CD4-positive, alpha-beta memory T cell (primary cell): ENCODE results near the gene RINL. TPM values are rescaled to one million over a fixed set of nuclear protein-coding genes. Genes with fewer than 3 reads are reported as not detected.
"Not testable (repeated sequence)": the region's sequence is repeated elsewhere in the genome, so short reads cannot be mapped to it uniquely, and the experiment has no call there.

Experiments
- CTCF ChIA-PET: fragments of 350-600 bp; sonication (Branson Sonifier 250); formaldehyde crosslinking; loops from one replicate; lab custom pipeline; 2021; ENCODE audit warnings: inconsistent platforms; ENCODE audit not compliant: partially characterized antibody; lab: Charles Lee
- POLR2A ChIA-PET: fragments of 350-600 bp; sonication (Branson Sonifier 250); formaldehyde crosslinking; loops from one replicate; lab custom pipeline; 2021; ENCODE audit not compliant: partially characterized antibody; lab: Charles Lee
- DNase-seq, 5 donors: peaks; one replicate each; pipeline versions ENCODE4 v3.0.0 to v3.0.0-alpha.2; 2020 to 2022; ENCODE audit warnings: mixed read lengths in 1 of 5
- H3K27ac ChIP-seq: one replicate; pipeline ENCODE4 v1.7.0; 2013; ENCODE audit warnings: low read depth, low read length
- H3K27me3 ChIP-seq: 2 replicates; pipeline ENCODE4 v1.7.0; 2013; ENCODE audit warnings: mild to moderate bottlenecking, low read length, moderate library complexity; ENCODE audit not compliant: insufficient read depth
- H3K36me3 ChIP-seq: 2 replicates; pipeline ENCODE4 v1.7.0; 2013; ENCODE audit warnings: mild to moderate bottlenecking, low read length, moderate library complexity; ENCODE audit not compliant: insufficient read depth
- H3K4me1 ChIP-seq: 2 replicates; pipeline ENCODE4 v1.7.0; 2013; ENCODE audit warnings: mild to moderate bottlenecking, low read length, moderate library complexity; ENCODE audit not compliant: insufficient read depth
- H3K4me3 ChIP-seq, 2 donors: one replicate each; pipeline ENCODE4 v1.7.0; 2013; ENCODE audit warnings: low read length in 2 of 2, mild to moderate bottlenecking in 1 of 2
- H3K9me3 ChIP-seq, 2 donors: one replicate each; pipeline ENCODE4 v1.7.0; 2013; ENCODE audit warnings: low read length in 2 of 2, control low read depth in 1 of 2; ENCODE audit not compliant: control insufficient read depth in 1 of 2
- H3K27ac Mint-ChIP-seq, 7 donors: one replicate each; pipeline ENCODE4 v1.8.0; 2020 to 2021; ENCODE audit warnings: mixed read lengths in 7 of 7, mild to moderate bottlenecking in 6 of 7, inconsistent platforms in 3 of 7, moderate library complexity in 3 of 7
- H3K27me3 Mint-ChIP-seq, 2 donors: one replicate each; pipeline ENCODE4 v1.8.0; 2020 to 2021; ENCODE audit warnings: mixed read lengths in 2 of 2
- H3K36me3 Mint-ChIP-seq, 2 donors: one replicate each; pipeline ENCODE4 v1.8.0; 2020 to 2021; ENCODE audit warnings: mixed read lengths in 2 of 2, inconsistent platforms in 1 of 2, mild to moderate bottlenecking in 1 of 2
- H3K4me1 Mint-ChIP-seq, 4 donors: one replicate each; pipeline ENCODE4 v1.8.0; 2020 to 2021; ENCODE audit warnings: mixed read lengths in 4 of 4, mild to moderate bottlenecking in 1 of 4
- H3K4me3 Mint-ChIP-seq, 8 donors: one replicate each; pipeline ENCODE4 v1.8.0; 2020 to 2021; ENCODE audit warnings: mixed read lengths in 8 of 8, mild to moderate bottlenecking in 7 of 8, moderate library complexity in 6 of 8, inconsistent platforms in 3 of 8
- H3K9me3 Mint-ChIP-seq, 8 donors: one replicate each; pipeline ENCODE4 v1.8.0; 2020 to 2021; ENCODE audit warnings: mixed read lengths in 8 of 8, mild to moderate bottlenecking in 5 of 8, inconsistent platforms in 3 of 8, moderate library complexity in 1 of 8
- intact Hi-C: fragments of 100-400 bp; cut with micrococcal nuclease; formaldehyde crosslinking; loops from one replicate; pipeline ENCODE4 v1.15.1; 2023
- polyA plus RNA-seq, 2 donors: library from polyadenylated mRNA; unstranded; fragments of 300-500 nt; fragmentation: Illumina TruSeq; gene quantifications; one replicate each; pipeline ENCODE4 v1.2.3, GENCODE V29; 2021
- total RNA-seq, 2 experiments: library from RNA; stranded (reverse); gene quantifications; one replicate each; pipeline ENCODE4 v1.2.3, GENCODE V29; 2021

Gene RINL
- total and polyA plus RNA-seq, 4 experiments from 2014 or later: 20.9 to 65.9 (median 58.8) TPM

DNA sequence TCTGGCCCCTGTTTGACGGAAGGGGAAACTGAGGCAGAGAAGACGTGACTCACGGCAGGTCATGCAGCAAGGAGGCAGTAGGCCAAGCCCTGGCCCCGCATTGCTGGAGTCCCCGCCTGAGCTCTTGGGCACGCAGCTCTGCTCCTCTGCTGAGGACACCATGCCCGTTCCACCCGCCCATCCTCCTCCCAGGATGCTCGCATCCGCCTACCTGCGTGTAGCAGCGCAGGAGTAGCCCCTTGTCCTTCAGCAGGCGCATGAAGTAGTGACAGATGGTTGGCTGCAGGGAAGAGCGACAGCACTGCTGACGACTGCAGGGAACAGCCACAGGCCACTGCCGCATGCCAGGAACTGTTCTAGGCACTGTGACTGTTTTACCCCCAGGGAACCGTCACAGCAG, 10.8 kb upstream of the RINL start:
- CTCF ChIA-PET: interaction anchor here (0.9 to 4.5 kb wide), 12 partner anchors 11 to 486 kb away, joined by 3 to 52 read pairs (median 4); partner anchors contain the start of genes FAM98C, MRPS12, RINL and SARS2
- no peak overlapping the region for H3K27ac Mint-ChIP-seq
- Histone ChIP-seq H3K36me3 (peaks cover 19% of the 10 kb centered on the region), H3K9me3 (no peaks in the 10 kb centered on the region), H3K27me3 (no peaks in the 10 kb centered on the region), H3K4me3 (no peak overlapping the region), H3K27ac (no peak overlapping the region), H3K4me1 (peaks cover 4% of the 10 kb centered on the region)
- POLR2A ChIA-PET: interaction anchor here (1.4 to 2.4 kb wide), 4 partner anchors 23 to 119 kb away, joined by 4 to 14 read pairs (median 6); no protein-coding TSS in a partner anchor
- H3K9me3 Mint-ChIP-seq: no peaks in the 10 kb centered on the region
- H3K27me3 Mint-ChIP-seq: no peaks in the 10 kb centered on the region
- peaks cover 5 to 23% of the 10 kb centered on the region in 2 donors for H3K36me3 Mint-ChIP-seq
- H3K4me1 Mint-ChIP-seq: peaks cover 0 to 7% (median 3%) of the 10 kb centered on the region in 4 donors
- H3K4me3 Mint-ChIP-seq: no peak overlapping the region
- intact Hi-C loops: loop anchor here (5.0 kb wide), 1 partner anchor 162 kb away; no protein-coding TSS in a partner anchor
- DNase-seq: no peak

- H3K27me3 ChIP-seq, H3K9me3 ChIP-seq, POLR2A ChIA-PET, H3K27me3 Mint-ChIP-seq, H3K4me3 Mint-ChIP-seq, H3K9me3 Mint-ChIP-seq, H3K27ac ChIP-seq, DNase-seq, H3K4me3 ChIP-seq: not testable (repeated sequence)
- Mint-ChIP-seq H3K27ac (peak overlapping the region in 3 of 7 donors; percentile 24 to 90 (median 71)), H3K36me3 (peaks cover 2 to 19% of the 10 kb centered on the region in 2 donors), H3K4me1 (peaks cover 3 to 20% (median 10%) of the 10 kb centered on the region in 4 donors)
- intact Hi-C loops: loop anchor here (5.0 kb wide), 1 partner anchor 157 kb away; no protein-coding TSS in a partner anchor
- Histone ChIP-seq H3K4me1 (peaks cover 17% of the 10 kb centered on the region), H3K36me3 (peaks cover 19% of the 10 kb centered on the region)
- CTCF ChIA-PET: interaction anchor here (0.8 to 4.4 kb wide), 3 partner anchors 17 to 482 kb away, joined by 3 to 31 read pairs (median 4); partner anchors contain the start of gene FAM98C
Observed at GRCh38 chr19:38884691-38885090, 6.6 kb upstream of the RINL start.

DNA sequence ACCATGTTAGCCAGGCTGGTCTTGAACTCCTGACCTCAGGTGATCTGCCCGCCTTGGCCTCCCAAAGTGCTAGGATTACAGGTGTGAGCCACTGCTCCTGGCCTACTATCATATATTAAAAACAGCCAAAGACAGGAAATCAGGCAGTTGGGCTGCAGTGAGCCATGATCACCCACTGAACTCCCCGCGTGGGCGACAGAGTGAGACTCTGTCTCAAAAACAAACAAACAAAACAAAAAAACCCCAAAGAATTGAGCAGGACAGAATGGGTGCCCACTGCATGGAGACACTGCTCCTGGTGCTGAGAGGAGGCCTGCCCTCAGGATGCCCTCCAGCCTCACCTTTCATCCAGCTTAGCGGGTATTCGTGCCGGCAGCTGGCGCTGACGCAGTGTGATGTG, 5.2 kb upstream of the RINL start:
- POLR2A ChIA-PET: interaction anchor here (0.8 to 1.4 kb wide), 2 partner anchors 13 to 17 kb away, joined by 3 read pairs; partner anchors contain the start of gene NFKBIB
- H3K4me1 ChIP-seq: peaks cover 31% of the 10 kb centered on the region
- CTCF ChIA-PET: interaction anchor here (0.7 kb wide), 1 partner anchor 15 kb away, joined by 3 read pairs; no protein-coding TSS in a partner anchor
- no peak overlapping the region for H3K27ac ChIP-seq
- DNase-seq: no peak
- peaks cover 5 to 30% (median 15%) of the 10 kb centered on the region in 4 donors for H3K4me1 Mint-ChIP-seq
- no peaks in the 10 kb centered on the region for H3K27me3 ChIP-seq
- no peaks in the 10 kb centered on the region for H3K9me3 ChIP-seq
- H3K27me3 Mint-ChIP-seq: no peaks in the 10 kb centered on the region
- H3K4me3 Mint-ChIP-seq: no peak overlapping the region
- H3K36me3 Mint-ChIP-seq: peaks cover 2 to 12% of the 10 kb centered on the region in 2 donors
- H3K36me3 ChIP-seq: peaks cover 5% of the 10 kb centered on the region
- no peaks in the 10 kb centered on the region for H3K9me3 Mint-ChIP-seq
- peak overlapping the region in 5 of 7 donors; percentile 48 to 88 (median 80) for H3K27ac Mint-ChIP-seq
- no peak overlapping the region for H3K4me3 ChIP-seq
- intact Hi-C loops: no loop called here

DNA sequence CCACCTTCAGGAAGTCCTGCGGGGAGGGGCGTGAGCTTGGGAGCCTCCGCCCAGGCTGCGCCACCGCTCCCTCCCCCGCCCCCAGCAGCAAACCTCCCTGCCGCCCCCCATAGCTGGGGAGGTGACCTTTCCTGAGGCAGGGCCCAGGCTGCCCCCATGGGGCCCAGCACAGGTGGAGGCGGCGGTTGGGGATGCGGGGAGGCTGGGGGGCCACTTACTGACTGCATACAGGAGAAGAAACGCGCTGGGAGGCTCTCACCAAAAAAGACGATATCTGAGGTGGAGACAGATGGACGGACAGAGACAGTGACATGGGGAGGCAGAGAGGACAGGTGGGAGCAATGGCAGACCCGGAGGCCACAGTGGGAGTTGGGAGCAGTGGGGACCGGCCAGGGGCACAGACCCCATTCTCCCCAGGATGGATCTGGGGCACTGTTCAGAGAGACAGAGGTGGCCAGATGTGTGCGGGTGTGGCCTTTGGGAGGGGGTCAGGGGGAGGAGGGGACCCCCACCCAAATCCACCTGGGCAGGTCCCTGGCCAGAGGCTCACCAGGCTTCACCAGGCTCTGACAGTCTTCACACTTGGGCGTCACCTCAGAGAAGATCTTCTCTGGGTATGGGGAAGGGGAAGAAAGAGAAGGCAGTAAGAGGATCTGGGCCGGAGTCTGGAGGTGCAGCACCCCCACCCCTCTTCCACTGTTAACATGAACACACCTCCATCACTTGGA, 3.0 kb upstream of the RINL start:
- ChIA-PET CTCF (interaction anchor here (1.1 to 1.4 kb wide), 3 partner anchors 12 to 111 kb away, joined by 3 to 4 read pairs (median 4); no protein-coding TSS in a partner anchor), POLR2A (interaction anchor here (1.1 to 3.9 kb wide), 3 partner anchors 19 to 32 kb away, joined by 3 to 15 read pairs (median 6); partner anchors contain the start of genes NFKBIB and SIRT2)
- H3K27me3 ChIP-seq: no peaks in the 10 kb centered on the region
- no peaks in the 10 kb centered on the region for H3K27me3 Mint-ChIP-seq
- H3K4me3 Mint-ChIP-seq: peak overlapping the region in 1 of 8 donors; percentile 22
- peaks cover 49% of the 10 kb centered on the region for H3K4me1 ChIP-seq
- peaks cover 2 to 18% of the 10 kb centered on the region in 2 donors for H3K36me3 Mint-ChIP-seq
- peaks cover 17 to 40% (median 27%) of the 10 kb centered on the region in 4 donors for H3K4me1 Mint-ChIP-seq
- peak overlapping the region; percentile 42 to 90 (median 83) for H3K27ac Mint-ChIP-seq
- no peak for DNase-seq
- peaks cover 4% of the 10 kb centered on the region for H3K36me3 ChIP-seq
- no peaks in the 10 kb centered on the region for H3K9me3 Mint-ChIP-seq
- H3K27ac ChIP-seq: peak overlapping the region; percentile 89
- no peaks in the 10 kb centered on the region for H3K9me3 ChIP-seq
- no peak overlapping the region for H3K4me3 ChIP-seq
- intact Hi-C loops: no loop called here

DNA sequence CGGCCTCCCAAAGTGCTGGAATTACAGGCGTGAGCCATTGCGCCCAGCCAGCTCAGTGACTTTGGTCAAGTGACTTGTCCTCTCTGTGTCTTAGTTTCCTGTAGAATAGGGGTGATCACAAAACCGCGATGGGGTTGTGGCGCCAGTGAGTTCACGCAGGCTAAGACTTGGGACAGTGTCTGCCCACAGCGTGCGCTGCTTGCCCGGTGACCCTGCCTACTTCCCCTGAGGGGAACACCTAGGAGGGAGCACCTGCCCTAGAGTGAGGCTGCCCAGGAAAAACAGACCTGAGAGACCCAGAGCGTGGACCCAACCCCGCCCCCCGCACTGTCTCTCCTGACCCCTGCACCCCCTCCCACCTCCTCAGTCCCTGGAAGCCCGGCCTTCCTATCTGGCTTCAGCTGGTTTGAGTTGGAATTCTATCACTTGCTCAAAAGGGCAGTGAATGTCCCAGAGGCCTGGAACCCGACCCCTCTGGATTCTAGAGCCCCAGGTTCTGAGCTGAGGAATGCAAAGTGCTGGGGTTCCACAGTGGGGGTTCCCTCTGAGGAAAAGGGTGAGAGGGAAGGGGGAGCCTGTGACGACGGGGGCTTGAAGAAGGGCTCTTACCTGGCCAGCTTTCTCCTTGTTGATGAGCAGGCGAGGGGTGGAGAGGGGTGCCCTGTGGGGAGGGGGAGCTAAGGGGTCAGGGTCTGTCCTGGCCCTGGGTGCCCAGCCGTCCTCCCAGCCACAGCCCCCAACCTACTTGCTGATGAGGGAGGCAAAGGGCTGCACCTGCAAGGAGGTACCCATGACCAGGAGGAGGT, 2.2 kb upstream of the RINL start:
- H3K27me3 Mint-ChIP-seq: no peaks in the 10 kb centered on the region
- Histone ChIP-seq H3K4me3 (no peak overlapping the region), H3K27ac (peak overlapping the region; percentile 89), H3K4me1 (peaks cover 49% of the 10 kb centered on the region), H3K9me3 (no peaks in the 10 kb centered on the region), H3K36me3 (peaks cover 4% of the 10 kb centered on the region), H3K27me3 (no peaks in the 10 kb centered on the region)
- POLR2A ChIA-PET: interaction anchor here (1.4 to 3.9 kb wide), 5 partner anchors 7 to 31 kb away, joined by 6 to 36 read pairs (median 20); partner anchors contain the start of genes NFKBIB and SIRT2
- peaks cover 18 to 40% (median 28%) of the 10 kb centered on the region in 4 donors for H3K4me1 Mint-ChIP-seq
- H3K36me3 Mint-ChIP-seq: peaks cover 2 to 20% of the 10 kb centered on the region in 2 donors
- peak overlapping the region in 4 of 8 donors; percentile 39 to 62 (median 48) for H3K4me3 Mint-ChIP-seq
- no peaks in the 10 kb centered on the region for H3K9me3 Mint-ChIP-seq
- peak overlapping the region; percentile 52 to 87 (median 76) for H3K27ac Mint-ChIP-seq
- intact Hi-C loops: no loop called here
- DNase-seq: no peak
- CTCF ChIA-PET: interaction anchor here (1.0 to 3.1 kb wide), 5 partner anchors 11 to 478 kb away, joined by 3 to 17 read pairs (median 4); partner anchors contain the start of genes FAM98C, MRPS12 and SARS2

DNA sequence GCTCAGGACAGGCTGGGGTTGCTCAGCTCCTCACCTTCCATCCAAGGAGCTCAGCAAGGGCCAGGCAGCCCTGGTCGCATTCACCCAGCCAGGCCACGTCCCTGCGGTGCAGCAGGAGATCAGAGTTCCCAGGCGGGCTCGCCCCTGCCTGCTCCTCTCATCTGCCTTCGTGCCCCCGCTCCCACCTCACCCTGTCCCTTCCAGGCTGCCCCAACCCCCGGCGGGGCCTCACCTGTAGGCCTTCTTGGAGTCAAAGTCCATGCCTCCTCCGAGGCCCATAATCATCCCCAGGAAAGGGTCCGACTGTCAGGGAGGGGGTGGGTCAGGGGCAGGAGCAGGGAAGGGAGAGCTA, 1.3 kb upstream of the RINL start:
- Mint-ChIP-seq H3K4me3 (peak overlapping the region in 2 of 8 donors; percentile 89 to 91), H3K4me1 (peaks cover 18 to 40% (median 28%) of the 10 kb centered on the region in 4 donors), H3K9me3 (no peaks in the 10 kb centered on the region), H3K27ac (peak overlapping the region in 6 of 7 donors; percentile 12 to 97 (median 92)), H3K36me3 (peaks cover 2 to 23% of the 10 kb centered on the region in 2 donors), H3K27me3 (no peaks in the 10 kb centered on the region)
- ChIA-PET CTCF (interaction anchor here (0.6 to 4.6 kb wide), 11 partner anchors 9 to 477 kb away, joined by 3 to 52 read pairs (median 4); partner anchors contain the start of genes FAM98C, MRPS12 and SARS2), POLR2A (interaction anchor here (0.6 to 3.9 kb wide), 14 partner anchors 8 to 476 kb away, joined by 4 to 36 read pairs (median 14); partner anchors contain the start of genes ECH1, FAM98C, NFKBIB and SIRT2)
- Histone ChIP-seq H3K27me3 (no peaks in the 10 kb centered on the region), H3K4me3 (peak overlapping the region in 1 of 2 donors; percentile 41), H3K27ac (peak overlapping the region; percentile 89), H3K36me3 (peaks cover 4% of the 10 kb centered on the region), H3K9me3 (no peaks in the 10 kb centered on the region), H3K4me1 (peaks cover 49% of the 10 kb centered on the region)
- DNase-seq: no peak
- intact Hi-C loops: no loop called here
